Stimulated activated CD4-positive, alpha-beta T cell treated with anti-CD3 and anti-CD28 coated beads, Interleukin-4, amount 100 ng/mL, for 4 hours (primary cell): Measurements from ENCODE around the gene CYP4B1.
"Not testable (repeated sequence)": the region's sequence is repeated elsewhere in the genome, so short reads cannot be mapped to it uniquely, and the experiment has no call there.

Source experiments
- DNase-seq, 2 experiments: peaks; one replicate each; pipeline ENCODE4 v3.0.0-alpha.2; 2020

The CYP4B1 gene

DNA sequence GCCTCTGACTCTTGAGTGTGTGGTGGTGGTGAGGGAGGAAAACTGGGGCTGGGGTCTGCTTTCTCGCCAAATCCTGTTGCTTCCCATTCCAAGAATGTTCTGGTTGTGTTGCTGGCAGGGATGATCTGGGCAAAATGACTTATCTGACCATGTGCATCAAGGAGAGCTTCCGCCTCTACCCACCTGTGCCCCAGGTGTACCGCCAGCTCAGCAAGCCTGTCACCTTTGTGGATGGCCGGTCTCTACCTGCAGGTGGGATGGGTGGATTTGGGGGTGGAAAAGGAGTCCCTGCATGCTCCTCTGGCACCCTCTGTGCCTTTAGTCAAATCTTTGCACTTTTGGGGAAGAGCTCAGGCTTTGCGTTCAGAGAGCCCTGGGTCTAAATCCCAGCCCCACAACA, 18.1 kb downstream of the CYP4B1 start:
- DNase-seq, result no peak

DNA sequence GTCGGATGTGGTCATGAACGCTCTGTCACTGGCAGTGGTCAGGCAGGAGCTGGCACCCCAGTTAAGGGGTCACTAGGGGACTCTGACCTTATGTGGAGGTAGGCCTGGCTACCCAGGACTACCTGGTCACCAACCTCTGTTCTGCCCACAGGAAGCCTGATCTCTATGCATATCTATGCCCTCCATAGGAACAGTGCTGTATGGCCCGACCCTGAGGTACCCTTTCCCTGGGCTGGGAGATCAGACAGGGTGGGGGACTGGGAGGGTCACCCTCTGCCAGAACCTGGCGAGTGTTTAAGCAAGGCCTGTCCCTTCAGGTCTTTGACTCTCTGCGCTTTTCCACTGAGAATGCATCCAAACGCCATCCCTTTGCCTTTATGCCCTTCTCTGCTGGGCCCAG, 19.0 kb downstream of the CYP4B1 start:
- no peak for DNase-seq

DNA sequence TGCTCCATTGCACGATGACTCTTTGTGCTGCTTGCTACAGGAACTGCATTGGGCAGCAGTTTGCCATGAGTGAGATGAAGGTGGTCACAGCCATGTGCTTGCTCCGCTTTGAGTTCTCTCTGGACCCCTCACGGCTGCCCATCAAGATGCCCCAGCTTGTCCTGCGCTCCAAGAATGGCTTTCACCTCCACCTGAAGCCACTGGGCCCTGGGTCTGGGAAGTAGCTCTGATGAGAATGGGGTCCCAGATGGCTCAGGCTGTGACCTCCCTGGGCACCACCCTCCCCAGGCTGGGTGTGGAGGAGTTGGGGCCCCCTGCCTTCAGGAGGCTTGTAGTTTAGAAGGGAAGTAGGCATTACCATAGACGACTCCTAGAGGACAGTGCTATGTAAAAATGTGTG, 19.7 kb downstream of the CYP4B1 start:
- no peak for DNase-seq

DNA sequence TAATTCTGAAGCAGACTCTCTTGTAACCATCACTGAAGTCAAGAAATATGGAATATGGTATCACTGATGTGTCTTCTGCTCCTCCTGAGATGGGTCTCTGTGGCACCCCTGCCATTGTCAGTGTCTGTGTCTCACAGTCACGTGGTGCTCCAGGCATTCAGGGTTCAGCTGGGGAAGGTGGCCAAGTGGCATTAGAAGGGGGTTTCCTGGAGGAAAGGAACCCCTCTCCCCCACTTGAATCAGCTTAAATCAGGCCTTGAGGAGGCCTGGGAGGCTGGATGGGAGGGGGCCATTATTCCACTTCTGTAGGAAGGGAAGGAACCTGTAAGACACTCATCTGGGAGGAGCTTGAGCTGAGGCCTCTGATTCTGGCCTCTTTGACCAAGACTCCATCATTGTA, 20.5 kb downstream of the CYP4B1 start:
- no peak for DNase-seq

DNA sequence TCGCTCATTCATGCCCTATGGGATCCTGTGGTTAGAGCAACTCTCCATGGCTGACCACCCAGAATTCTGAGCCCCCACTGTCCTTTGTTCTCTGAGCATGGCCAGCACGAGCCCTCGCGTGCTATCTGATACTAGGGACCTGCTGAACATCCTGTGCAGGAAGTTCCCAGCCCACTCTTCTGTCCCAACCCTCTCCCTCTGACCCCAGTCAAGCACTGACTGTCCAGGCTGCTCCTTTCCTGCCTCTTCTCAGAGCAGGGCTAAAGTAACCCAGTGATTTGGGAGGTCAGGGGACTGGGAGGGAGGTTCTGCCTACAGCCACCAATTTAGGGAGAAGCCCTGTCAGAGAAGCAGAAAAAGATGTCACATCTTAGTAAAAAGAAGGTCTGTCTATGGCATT, 21.2 kb downstream of the CYP4B1 start:
- DNase-seq, result no peak

DNA sequence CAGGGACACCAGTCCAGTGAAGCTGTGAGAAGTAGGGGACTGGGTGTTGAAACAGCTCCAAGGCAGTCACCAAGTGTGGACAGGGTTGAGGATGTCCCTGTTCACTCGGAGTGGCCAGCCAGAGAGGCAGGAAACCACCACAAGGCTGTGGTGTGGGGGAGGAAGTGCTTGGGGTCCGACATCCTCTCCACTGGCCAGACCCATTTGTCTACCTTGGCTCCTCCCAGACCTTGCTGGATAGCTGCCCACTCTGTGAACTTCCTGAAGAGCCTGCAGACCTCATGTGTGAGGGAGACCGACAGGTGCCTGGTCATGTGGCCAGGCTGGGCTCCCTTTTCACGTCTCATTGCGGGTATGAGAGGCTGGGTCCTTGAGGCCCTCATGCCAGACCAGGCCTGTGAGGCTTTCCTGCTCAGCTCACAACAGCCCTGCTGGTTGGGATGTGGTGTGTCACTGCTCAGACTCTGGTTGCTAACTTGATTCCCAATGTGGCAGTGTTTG, 21.8 kb downstream of the CYP4B1 start:
- DNase-seq, result no peak

DNA sequence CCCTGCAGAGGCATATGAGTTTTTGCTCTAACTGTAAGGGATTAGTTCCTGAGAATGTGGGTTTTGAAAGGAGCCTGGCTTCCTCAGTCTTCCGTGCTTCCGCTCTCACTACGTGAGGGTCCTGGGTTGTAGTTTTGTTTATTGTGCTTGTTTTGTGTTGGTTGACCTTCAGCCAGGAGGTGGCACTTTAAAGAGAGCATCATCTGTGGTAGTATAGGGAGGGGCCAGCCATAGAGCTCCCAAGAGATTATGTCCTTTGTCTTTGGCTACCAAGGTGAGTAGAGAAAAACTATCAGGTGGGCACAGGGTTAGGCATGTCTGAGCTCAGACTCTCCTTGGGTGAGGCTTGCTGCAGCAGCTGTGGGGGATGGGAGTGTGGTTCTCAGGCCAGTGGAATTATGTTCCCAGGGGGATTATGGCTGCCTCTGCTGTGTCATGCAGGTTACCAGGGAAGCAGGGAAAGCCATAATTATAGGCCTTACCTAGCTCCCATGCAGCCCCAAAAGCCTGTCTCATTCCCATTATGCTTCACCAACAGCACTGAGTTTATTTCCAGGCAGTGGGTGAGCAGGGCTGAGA, 23.5 kb downstream of the CYP4B1 start:
- DNase-seq, result no peak

DNA sequence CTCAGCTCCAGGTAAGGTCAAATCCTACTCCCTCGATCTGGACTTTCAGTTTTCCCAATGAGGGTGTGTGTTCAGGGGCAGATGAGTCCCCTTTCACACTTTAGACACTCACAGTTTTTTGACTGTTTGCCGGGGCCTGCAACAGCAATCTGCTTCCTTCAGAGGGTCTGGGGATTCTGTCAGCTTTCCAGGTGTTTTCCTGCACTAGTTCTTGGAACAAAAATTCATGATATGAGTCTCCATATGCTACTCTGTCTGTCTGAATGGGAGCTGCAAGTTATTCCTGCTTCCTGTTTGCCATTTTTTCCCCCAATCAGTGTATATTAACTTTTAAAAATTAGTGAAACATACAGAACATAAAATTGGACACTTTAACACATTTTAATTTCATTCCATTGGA, 24.3 kb downstream of the CYP4B1 start:
- no peak for DNase-seq

DNA sequence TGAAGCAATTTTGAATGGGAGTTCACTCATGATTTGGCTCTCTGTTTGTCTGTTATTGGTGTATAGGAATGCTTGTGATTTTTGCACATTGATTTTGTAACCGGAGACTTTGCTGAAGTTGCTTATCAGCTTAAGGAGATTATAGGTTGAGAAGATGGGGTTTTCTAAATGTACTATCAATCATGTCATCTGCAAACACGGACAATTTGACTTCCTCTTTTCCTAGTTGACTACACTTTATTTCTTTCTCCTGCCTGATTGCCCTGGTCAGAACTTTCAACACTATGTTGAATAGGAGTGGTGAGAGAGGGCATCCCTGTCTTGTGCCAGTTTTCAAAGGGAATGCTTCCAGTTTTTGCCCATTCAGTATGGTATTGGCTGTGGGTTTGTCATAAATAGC, 28.0 kb downstream of the CYP4B1 start:
- DNase-seq, result not testable (repeated sequence)

DNA sequence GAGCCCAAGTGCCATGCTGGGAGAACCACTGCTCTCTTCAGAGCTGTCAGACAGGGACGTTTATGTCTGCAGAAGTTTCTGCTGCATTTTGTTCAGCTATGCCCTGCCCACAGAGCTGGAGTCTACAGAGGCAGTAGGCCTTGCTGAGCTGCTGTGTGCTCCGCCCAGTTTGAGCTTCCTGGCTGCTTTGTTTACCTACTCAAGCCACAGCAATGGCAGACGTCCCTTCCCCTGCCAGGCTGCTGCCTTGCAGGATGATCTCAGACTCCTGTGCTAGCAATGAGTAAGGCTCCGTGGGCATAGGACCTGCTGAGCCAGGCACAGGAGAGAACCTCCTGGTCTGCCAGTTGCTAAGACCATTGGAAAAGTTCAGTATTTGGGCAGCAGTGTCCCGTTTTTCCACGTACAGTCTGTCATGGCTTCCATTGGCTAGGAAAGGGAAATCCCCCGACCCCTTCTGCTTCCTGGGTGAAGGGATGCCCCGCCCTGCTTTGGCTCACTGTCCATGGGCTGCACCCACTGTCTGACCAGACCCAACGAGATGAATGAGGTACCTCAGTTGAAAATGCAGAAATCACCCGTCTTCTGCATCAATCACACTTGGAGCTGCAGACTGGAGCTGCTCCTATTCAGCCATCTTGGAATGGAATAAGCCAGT, 31.9 kb downstream of the CYP4B1 start:
- DNase-seq, result no peak

DNA sequence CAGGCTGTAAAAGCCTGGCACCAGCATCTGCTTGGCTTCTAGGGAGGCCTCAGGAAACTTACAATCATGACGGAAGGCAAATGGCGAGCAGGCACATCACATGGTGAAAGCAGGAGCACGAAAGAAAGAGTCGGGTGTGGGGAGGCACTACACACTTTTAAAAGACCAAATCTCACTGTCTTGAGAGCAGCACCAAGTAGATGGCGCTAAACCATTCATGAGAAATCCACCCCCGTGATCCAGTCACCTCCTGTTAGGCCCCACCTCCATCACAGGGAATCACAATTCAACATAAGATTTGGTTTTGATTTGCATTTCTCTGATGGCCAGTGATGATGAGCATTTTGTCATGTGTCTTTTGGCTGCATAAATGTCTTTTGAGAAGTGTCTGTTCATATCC, 36.6 kb downstream of the CYP4B1 start:
- DNase-seq, result not testable (repeated sequence)

DNA sequence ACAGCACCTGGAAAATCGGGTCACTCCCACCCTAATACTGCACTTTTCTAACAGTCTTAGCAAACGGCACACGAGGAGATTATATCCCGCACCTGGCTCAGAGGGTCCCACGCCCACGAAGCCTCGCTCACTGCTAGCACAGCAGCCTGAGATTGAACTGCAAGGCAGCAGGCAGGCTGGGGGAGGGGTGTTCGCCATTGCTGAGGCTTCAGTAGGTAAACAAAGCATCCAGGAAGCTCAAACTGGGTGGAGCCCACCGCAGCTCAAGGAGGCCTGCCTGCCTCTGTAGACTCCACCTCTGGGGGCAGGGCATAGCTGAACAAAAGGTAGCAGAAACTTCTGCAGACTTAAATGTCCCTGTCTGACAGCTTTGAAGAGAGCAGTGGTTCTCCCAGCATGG, 47.5 kb downstream of the CYP4B1 start:
- not testable (repeated sequence) for DNase-seq

DNA sequence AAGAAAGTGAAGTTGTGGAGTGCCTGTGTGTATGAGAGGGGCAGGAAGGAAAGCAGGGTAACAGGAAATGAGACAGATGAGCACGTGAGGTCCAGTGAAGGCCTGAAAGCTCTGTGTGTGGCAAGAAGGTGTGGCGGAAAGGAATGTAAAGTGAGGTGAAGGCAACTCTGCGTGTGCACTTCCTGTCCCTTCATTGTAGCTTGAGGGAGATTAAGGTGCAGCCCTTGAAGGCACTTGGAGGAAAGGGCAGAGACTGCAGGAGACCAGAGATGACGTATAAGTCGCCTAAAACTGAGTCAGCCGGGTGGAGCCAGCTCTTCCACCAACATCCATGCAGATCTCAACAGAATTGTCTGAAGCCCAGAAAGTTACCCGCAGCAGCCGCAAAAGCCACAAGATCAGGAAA, 58.8 kb downstream of the CYP4B1 start:
- not testable (repeated sequence) for DNase-seq

DNA sequence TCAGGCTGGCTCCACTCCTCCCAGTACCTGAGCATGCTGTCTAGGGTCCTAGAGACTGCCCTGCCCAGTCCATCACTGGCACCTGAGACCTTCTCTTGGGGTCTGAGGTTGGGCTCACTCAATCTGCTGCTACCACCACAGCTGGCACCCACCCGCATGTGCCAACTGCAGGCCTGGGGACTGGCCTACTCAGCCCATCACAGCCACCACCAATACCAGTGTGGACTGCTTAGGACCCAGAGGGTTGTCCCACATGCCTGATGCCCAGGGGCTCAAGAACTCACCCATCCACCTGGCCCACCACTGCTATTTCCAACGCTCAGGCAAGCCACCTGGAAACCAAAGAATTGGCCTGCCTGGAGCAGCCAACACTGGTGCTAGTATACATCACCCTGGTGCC, 63.5 kb downstream of the CYP4B1 start:
- DNase-seq, result no peak
